Keratinocyte (primary cell): Measurements from ENCODE around the gene TRPM2. TPM values are rescaled to one million over a fixed set of nuclear protein-coding genes. Genes with fewer than 3 reads are reported as not detected.

Experiments
- DNase-seq: peaks from one replicate; pipeline ENCODE4 v3.0.0-alpha.2; 2011; ENCODE audit warnings: low read depth, missing footprints, low spot score
- FAIRE-seq: peaks from 2 replicates; lab custom pipeline; 2011; peaks lifted over from hg19 to GRCh38; lab: Jason Lieb, UNC
- H2AFZ ChIP-seq: 2 replicates; pipeline ENCODE4 v1.6.0; 2012; ENCODE audit warnings: low read length, control low read depth, inconsistent platforms; ENCODE audit not compliant: control insufficient read depth
- H3K27ac ChIP-seq: 2 replicates; pipeline ENCODE4 v1.5.1; 2011; ENCODE audit warnings: low read length; ENCODE audit not compliant: control insufficient read depth, insufficient read depth
- H3K27me3 ChIP-seq: 3 replicates; pipeline ENCODE4 v1.6.0; 2011; ENCODE audit warnings: low read length; ENCODE audit not compliant: control insufficient read depth, insufficient read depth; ENCODE audit errors: extremely low read depth
- H3K36me3 ChIP-seq, 2 experiments: 2 replicates in 1 of 2; 3 replicates in 1 of 2; pipeline ENCODE4 v1.5.1; 2011; ENCODE audit warnings: low read length in 2 of 2, mild to moderate bottlenecking in 1 of 2; ENCODE audit not compliant: control insufficient read depth in 2 of 2, insufficient read depth in 2 of 2; ENCODE audit errors: extremely low read depth in 1 of 2
- H3K4me1 ChIP-seq: 3 replicates; pipeline ENCODE4 v1.5.1; 2011; ENCODE audit warnings: low read length; ENCODE audit not compliant: control insufficient read depth, insufficient read depth; ENCODE audit errors: extremely low read depth
- H3K4me2 ChIP-seq: 3 replicates; pipeline ENCODE4 v1.6.0; 2011; ENCODE audit warnings: low read depth, low read length; ENCODE audit not compliant: control insufficient read depth, insufficient read depth; ENCODE audit errors: extremely low read depth
- H3K4me3 ChIP-seq, 3 experiments: fragments of 200-600 bp in 1 of 3; sonication (generic) in 1 of 3; 2 replicates in 2 of 3; 3 replicates in 1 of 3; pipeline ENCODE4 v1.5.1; 2011 to 2016; ENCODE audit warnings: low read length in 3 of 3, mild to moderate bottlenecking in 3 of 3, control low read depth in 2 of 3, inconsistent platforms in 1 of 3, low read depth in 1 of 3, mixed read lengths in 1 of 3, mixed run types in 1 of 3, moderate library complexity in 1 of 3; ENCODE audit not compliant: control insufficient read depth in 2 of 3, insufficient read depth in 2 of 3; ENCODE audit errors: extremely low read depth in 1 of 3
- H3K79me2 ChIP-seq: 2 replicates; pipeline ENCODE4 v1.6.0; 2012; ENCODE audit warnings: low read length; ENCODE audit not compliant: control insufficient read depth, insufficient read depth
- H3K9ac ChIP-seq: 3 replicates; pipeline ENCODE4 v1.6.0; 2011; ENCODE audit warnings: low read length; ENCODE audit not compliant: control insufficient read depth, insufficient read depth; ENCODE audit errors: extremely low read depth
- H3K9me1 ChIP-seq: 3 replicates; pipeline ENCODE4 v1.6.0; 2011; ENCODE audit warnings: low read length; ENCODE audit not compliant: control insufficient read depth, insufficient read depth; ENCODE audit errors: extremely low read depth
- H3K9me3 ChIP-seq: 2 replicates; pipeline ENCODE4 v1.5.1; 2012; ENCODE audit warnings: low read depth, low read length; ENCODE audit not compliant: control insufficient read depth
- H4K20me1 ChIP-seq: 3 replicates; pipeline ENCODE4 v1.6.0; 2011; ENCODE audit warnings: low read length; ENCODE audit not compliant: control insufficient read depth, insufficient read depth; ENCODE audit errors: extremely low read depth
- CTCF ChIP-seq, 3 experiments: IDR thresholded peaks in 1 of 3; conservative IDR thresholded peaks in 1 of 3; optimal IDR thresholded peaks in 1 of 3; 2 replicates in 2 of 3; 3 replicates in 1 of 3; pipeline versions ENCODE3 to v1.5.1; 2011; ENCODE audit warnings: low read length in 3 of 3, mild to moderate bottlenecking in 3 of 3, moderate library complexity in 2 of 3, control low read depth in 1 of 3, inconsistent platforms in 1 of 3; ENCODE audit not compliant: insufficient read depth in 2 of 3; ENCODE audit errors: extremely low read depth in 1 of 3
- EZH2 ChIP-seq: IDR thresholded peaks from one replicate; pipeline ENCODE4 v1.6.1; 2012; ENCODE audit warnings: inconsistent platforms, mild to moderate bottlenecking, low read length, moderate library complexity
- dilution Hi-C: fragments of 300-500 bp; cut with MboI; formaldehyde crosslinking; loops from one replicate; pipeline ENCODE4 v1.7.0; 2020; ENCODE audit warnings: low sequenced_read_pairs; ENCODE audit not compliant: extremely low pct_ligation_motif_present
- polyA plus RNA-seq, 5 experiments: library from polyadenylated mRNA; depleted of rRNA in 3 of 5; stranded (reverse) in 3 of 5; stranded (forward) in 1 of 5; unstranded in 1 of 5; fragments of >200 nt; gene quantifications; 1 replicate in 1 of 5; 2 replicates in 3 of 5; 3 replicates in 1 of 5; pipeline versions ENCODE4 v1.2.1 to v1.2.3, GENCODE V29; 2011 to 2012; ENCODE audit warnings: missing spikeins in 2 of 5, low read depth in 1 of 5, low replicate concordance in 1 of 5

The TRPM2 gene
- polyA plus RNA-seq, 1 donor (not counting 4 experiments of a cell fraction or from before 2014, with no cell fraction given) = 0.31 TPM

DNA sequence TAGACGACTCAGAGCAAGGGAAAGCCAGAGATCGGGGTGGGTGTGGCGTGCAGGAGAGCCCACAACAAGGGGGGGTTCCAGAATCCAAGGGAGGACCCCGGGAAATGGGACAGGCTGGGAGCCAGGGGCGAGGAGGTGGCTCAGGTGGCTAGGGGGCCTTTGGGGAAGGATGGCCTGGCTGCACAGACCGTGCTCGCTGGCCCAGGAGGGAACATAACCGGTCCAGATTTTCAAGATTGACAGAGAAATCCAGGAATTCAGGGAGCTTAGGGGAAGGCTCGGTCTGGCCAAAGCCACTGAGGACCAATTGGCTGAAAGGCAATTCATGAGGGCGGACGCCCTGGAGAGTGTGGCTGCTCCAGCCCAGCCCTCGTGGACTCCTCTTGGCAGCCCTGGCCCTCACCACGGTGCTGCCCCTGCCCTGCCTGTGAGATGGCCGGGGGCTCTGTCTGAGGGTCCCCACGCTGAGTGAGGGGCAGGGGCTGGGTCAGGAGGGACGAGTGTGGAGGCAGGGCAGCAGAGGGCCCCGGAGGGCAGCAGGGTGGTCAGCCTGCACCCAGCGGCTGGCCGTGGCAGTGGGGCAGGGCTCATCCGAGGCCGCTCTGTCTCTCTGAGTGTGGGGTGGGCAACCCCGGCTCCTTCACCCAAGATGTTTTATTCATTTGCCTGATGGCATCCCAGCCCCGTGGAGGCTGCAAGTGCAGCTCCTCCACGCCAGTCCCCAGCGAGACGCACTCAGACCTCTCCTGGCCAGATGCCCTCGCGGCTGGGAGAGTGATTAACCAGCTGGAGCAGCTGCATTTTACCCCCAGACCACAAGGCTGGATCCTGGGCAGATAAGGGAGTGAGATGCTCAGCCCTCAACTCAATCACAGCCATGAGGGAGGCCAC is 96.3 kb downstream of the TRPM2 start:
- Histone ChIP-seq H3K4me3 (no peak overlapping the region), H3K36me3 (no peaks in the 10 kb centered on the region), H3K9me1 (no peaks in the 10 kb centered on the region), H3K4me1 (no peaks in the 10 kb centered on the region), H4K20me1 (no peaks in the 10 kb centered on the region), H3K9ac (no peak overlapping the region), H3K4me2 (no peak overlapping the region), H3K9me3 (no peaks in the 10 kb centered on the region), H3K79me2 (no peaks in the 10 kb centered on the region), H3K27me3 (peaks cover 28% of the 10 kb centered on the region), H3K27ac (no peak overlapping the region), H2AFZ (no peak overlapping the region)
- no peak for TF ChIP-seq CTCF (optimal IDR thresholded peaks at IDR 0.05 in 1 of 3, IDR thresholded peaks at IDR 0.05 in 1 of 3, conservative IDR thresholded peaks at IDR 0.05 in 1 of 3; ENCODE audit: extremely low read depth in 1 of 3, insufficient read depth in 2 of 3, low read length in 3 of 3)
- no peak for TF ChIP-seq EZH2
- FAIRE-seq (no peak), DNase-seq (no peak)
- dilution Hi-C loops = no loop called here

DNA sequence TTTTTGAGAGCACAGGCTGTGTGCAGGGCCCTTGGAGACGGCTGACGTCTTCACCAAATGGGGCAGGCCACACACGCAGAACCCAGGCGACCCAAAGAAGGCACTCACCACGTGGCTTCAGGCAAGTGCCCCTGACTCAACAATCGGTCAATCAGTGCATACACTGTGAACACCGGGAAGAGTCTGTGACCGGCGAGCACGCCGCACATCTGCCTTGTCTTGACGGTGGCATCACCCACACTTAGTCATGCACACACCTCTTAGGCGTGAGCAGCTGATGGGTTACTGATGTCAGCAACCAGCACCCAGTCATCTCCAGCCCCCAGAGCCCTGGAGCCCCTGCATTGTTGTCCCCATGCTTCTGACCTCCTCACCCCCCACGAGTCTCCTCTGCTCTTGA is 97.0 kb downstream of the TRPM2 start:
- H3K9me3 ChIP-seq = no peaks in the 10 kb centered on the region
- TF ChIP-seq CTCF (optimal IDR thresholded peaks at IDR 0.05 in 1 of 3, IDR thresholded peaks at IDR 0.05 in 1 of 3, conservative IDR thresholded peaks at IDR 0.05 in 1 of 3; ENCODE audit: extremely low read depth in 1 of 3, insufficient read depth in 2 of 3, low read length in 3 of 3) = no peak
- TF ChIP-seq EZH2 = no peak
- H3K4me1 ChIP-seq = no peaks in the 10 kb centered on the region
- H3K79me2 ChIP-seq = no peaks in the 10 kb centered on the region
- dilution Hi-C loops = no loop called here
- H3K9me1 ChIP-seq = no peaks in the 10 kb centered on the region
- H3K9ac ChIP-seq = no peak overlapping the region
- H3K4me2 ChIP-seq = no peak overlapping the region
- peaks cover 28% of the 10 kb centered on the region for H3K27me3 ChIP-seq
- no peaks in the 10 kb centered on the region for H4K20me1 ChIP-seq
- no peaks in the 10 kb centered on the region for H3K36me3 ChIP-seq
- H2AFZ ChIP-seq = no peak overlapping the region
- no peak overlapping the region for H3K27ac ChIP-seq
- no peak for FAIRE-seq
- no peak for DNase-seq
- H3K4me3 ChIP-seq = no peak overlapping the region
